GM12878 (cell line): ENCODE measurements around the gene IDH3B.
A peak's percentile ranks its signal among the peaks of the same experiment; 100 is the strongest.

Source experiments
- ATF3 ChIP-seq: IDR thresholded peaks from 2 replicates; pipeline ENCODE4 v1.6.1; 2011; ENCODE audit warnings: low read depth, mild to moderate bottlenecking, low read length, moderate library complexity, borderline replicate concordance; ENCODE audit errors: extremely low read depth
- BCL3 ChIP-seq: IDR thresholded peaks from 2 replicates; pipeline ENCODE4 v1.6.1; 2011; ENCODE audit warnings: borderline replicate concordance, low read depth, mild to moderate bottlenecking, moderate library complexity, low read length; ENCODE audit not compliant: insufficient read depth, poor library complexity, severe bottlenecking
- CBFB ChIP-seq: IDR thresholded peaks from 2 replicates; pipeline ENCODE4 v1.6.1; 2016; ENCODE audit warnings: antibody characterized with exemption, low read depth
- CTCF ChIP-seq, 3 experiments: IDR thresholded peaks in 2 of 3; conservative IDR thresholded peaks in 1 of 3; 2 replicates each; pipeline ENCODE4 v1.5.1; 2011; ENCODE audit warnings: low read depth in 3 of 3, low read length in 3 of 3, mild to moderate bottlenecking in 3 of 3, control low read depth in 2 of 3, moderate library complexity in 2 of 3, inconsistent platforms in 1 of 3, mixed read lengths in 1 of 3; ENCODE audit not compliant: control insufficient read depth in 2 of 3, insufficient read depth in 1 of 3; ENCODE audit errors: extremely low read depth in 1 of 3
- EZH2 ChIP-seq: IDR thresholded peaks from 2 replicates; pipeline ENCODE4 v1.6.1; 2012; ENCODE audit warnings: low read depth, mild to moderate bottlenecking, control low read depth, inconsistent platforms, low read length, borderline replicate concordance; ENCODE audit not compliant: control insufficient read depth
- FOS ChIP-seq: IDR thresholded peaks from 3 replicates; pipeline ENCODE4 v1.6.1; 2011; ENCODE audit warnings: borderline replicate concordance; ENCODE audit not compliant: insufficient read length; ENCODE audit errors: extremely low read depth
- HDAC6 ChIP-seq: fragments of 200-600 bp; sonication (generic); IDR thresholded peaks from one replicate; pipeline ENCODE4 v1.8.0; 2017; ENCODE audit warnings: antibody characterized with exemption; ENCODE audit not compliant: unreplicated experiment
- IRF5 ChIP-seq: fragments of 450-650 bp; IDR thresholded peaks from 2 replicates; pipeline ENCODE4 v1.6.1; 2017; ENCODE audit warnings: borderline replicate concordance
- MAX ChIP-seq: IDR thresholded peaks from 2 replicates; pipeline ENCODE4 v1.6.1; 2012; ENCODE audit warnings: low read depth, low read length, improper control_type of control experiment
- REST ChIP-seq: IDR thresholded peaks from 2 replicates; pipeline ENCODE4 v1.6.1; 2012; ENCODE audit warnings: mild to moderate bottlenecking, low read depth, low read length
- SIN3A ChIP-seq: IDR thresholded peaks from 2 replicates; pipeline ENCODE4 v1.6.1; 2012; ENCODE audit warnings: low read depth, low read length, improper control_type of control experiment
- SRF ChIP-seq, 2 experiments: IDR thresholded peaks; 2 replicates each; pipeline ENCODE4 v1.6.1; 2011; ENCODE audit warnings: low read depth in 2 of 2, low read length in 2 of 2, mild to moderate bottlenecking in 1 of 2, moderate library complexity in 1 of 2
- YY1 ChIP-seq: IDR thresholded peaks from 2 replicates; pipeline ENCODE4 v1.6.1; 2011; ENCODE audit warnings: low read depth, mild to moderate bottlenecking, low read length
- ZBTB40 ChIP-seq: fragments of 450-650 bp; IDR thresholded peaks from 2 replicates; pipeline ENCODE4 v1.6.1; 2016; ENCODE audit warnings: mild to moderate bottlenecking, moderate library complexity, borderline replicate concordance

GRCh38 chr20:2663887-2664719 is at the start of gene IDH3B:
- TF ChIP-seq REST (peak; percentile 45; the same call in 1 of the 2 replicates), CTCF (IDR thresholded peaks at IDR 0.05 in 2 of 3, conservative IDR thresholded peaks at IDR 0.05 in 1 of 3; ENCODE audit: control insufficient read depth in 2 of 3, extremely low read depth in 1 of 3, insufficient read depth in 1 of 3, low read depth in 3 of 3, low read length in 3 of 3) (no peak), EZH2 (no peak), SRF (IDR thresholded peaks at IDR 0.05; ENCODE audit: low read depth in 2 of 2, low read length in 2 of 2) (peak; percentile 50 to 95), CBFB (peak; percentile 72; the same call in 1 of the 2 replicates), YY1 (peak; percentile 100), MAX (no peak), ZBTB40 (peak; percentile 98), FOS (no peak), ATF3 (peak; percentile 91; the same call in 1 of the 2 replicates), IRF5 (no peak), BCL3 (no peak), SIN3A (peak; percentile 72; the same call in 1 of the 2 replicates), HDAC6 (no peak)
